Heart left ventricle (tissue), 16 donors: ENCODE measurements around the gene NPBWR2. TPM values are rescaled to one million over a fixed set of nuclear protein-coding genes. Genes with fewer than 3 reads are reported as not detected.
A peak's percentile ranks its signal among the peaks of the same experiment; 100 is the strongest.

Experiments used
- ATAC-seq, 4 donors: fragments of 200-7000 bp; cut with Tn5 transposase; one replicate each; pipeline ENCODE4 v1.9.1; 2020 to 2022; ENCODE audit warnings: moderate library complexity in 4 of 4, mild to moderate bottlenecking in 3 of 4, moderate number of reproducible peaks in 1 of 4
- DNase-seq, 5 donors: peaks; one replicate each; pipeline ENCODE4 v3.0.0-alpha.2; 2020
- H3K27ac ChIP-seq, 12 donors: fragments of 200-600 bp; sonication (generic) in 4 of 12; one replicate each; pipeline versions ENCODE4 v1.5.0 to v1.8.0; 2016 to 2022; ENCODE audit warnings: mild to moderate bottlenecking in 2 of 12
- H3K27me3 ChIP-seq, 9 donors: fragments of 200-600 bp; sonication (generic) in 2 of 9; one replicate each; pipeline versions ENCODE4 v1.5.1 to v1.8.0; 2016 to 2022; ENCODE audit warnings: mild to moderate bottlenecking in 3 of 9
- H3K36me3 ChIP-seq, 9 donors: fragments of 200-600 bp; sonication (generic) in 2 of 9; one replicate each; pipeline versions ENCODE4 v1.5.0 to v1.8.0; 2018 to 2022; ENCODE audit warnings: mild to moderate bottlenecking in 2 of 9
- H3K4me1 ChIP-seq, 12 donors: fragments of 200-600 bp; sonication (generic) in 4 of 12; one replicate each; pipeline versions ENCODE4 v1.5.0 to v1.8.0; 2016 to 2022; ENCODE audit warnings: mild to moderate bottlenecking in 3 of 12
- H3K4me3 ChIP-seq, 12 donors: fragments of 200-600 bp; sonication (generic) in 4 of 12; one replicate each; pipeline versions ENCODE4 v1.5.0 to v1.8.0; 2017 to 2022; ENCODE audit warnings: mild to moderate bottlenecking in 9 of 12, moderate library complexity in 4 of 12
- H3K9me3 ChIP-seq, 12 donors: fragments of 200-600 bp; sonication (generic) in 4 of 12; one replicate each; pipeline versions ENCODE4 v1.5.0 to v1.8.0; 2016 to 2022; ENCODE audit warnings: mild to moderate bottlenecking in 1 of 12
- POLR2A ChIP-seq, 2 donors: fragments of 450-650 bp; IDR thresholded peaks; one replicate each; pipeline ENCODE4 v1.6.1; 2017; ENCODE audit warnings: antibody characterized with exemption in 2 of 2, mild to moderate bottlenecking in 2 of 2, moderate library complexity in 2 of 2
- WGBS, 4 donors: extraction: QIAGEN DNeasy Blood & Tissue Kit in 2 of 4; methylation state at CpG; one replicate each; pipeline versions ENCODE4 v1.1.5 to v1.1.7; 2013 to 2018; 5-methylcytosine and 5-hydroxymethylcytosine counted together
- intact Hi-C, 10 donors: fragments of 100-400 bp; cut with DNase I; formaldehyde crosslinking; loops; one replicate each; pipeline versions ENCODE4 v1.11.1 to v1.14.2; 2022
- polyA plus RNA-seq, 2 donors: library from polyadenylated mRNA; stranded (reverse); fragments of 200-250 nt; gene quantifications; one replicate each; pipeline ENCODE4 v1.2.3, GENCODE V29; 2013
- total RNA-seq, 9 donors: library from RNA; depleted of rRNA in 2 of 9; stranded (reverse); fragments of >200 nt in 2 of 9; fragmentation: NEBNext Ultra II Directional in 3 of 9; extraction: Animal tissue kit (Norgen Biotek cat#: 25700) in 3 of 9; gene quantifications; one replicate each; pipeline versions ENCODE4 v1.1.0 to v1.2.4, GENCODE V29; 2016 to 2023
- TF ChIP-seq, protein P1 (sequence below), 12 donors: fragments of 200-600 bp; sonication (generic) in 4 of 12; IDR thresholded peaks; one replicate each; pipeline versions ENCODE4 v1.5.0 to v1.8.0; 2018 to 2022; ENCODE audit warnings: antibody characterized with exemption in 12 of 12, mild to moderate bottlenecking in 5 of 12
- donor health status: ischemic (EF 13 %, LVEDD 7.1; RV severe dilation, severe dysfunction).
- donor health status: healthy with polysubstance abuse.
- donor health status: DM: no; HTN: yes; CAD: no.
- donor health status: DM: no; HTN: no; CAD: no.
- donor health status: ischemic (EF 25% LVEDD 6.9; RV normal size, moderate dysfunction).
- donor health status: ischemic (EF 25% LVEDD 5.7; RV mildly dilated, moderate dysfunction).
- donor health status: healthy.
- donor health status: DM: yes; HTN: yes; CAD: no.
- donor health status: ischemic (EF 35%, LVEDD 5.7; RV mildly dilated, moderate dysfunction).
- donor health status: nonischemic (EF 11% LVEDD 7.7; RV severe dilation, severe dysfunction).
- donor health status: DM: yes; HTN: yes; CAD: no.
- donor health status: PGD.
- donor health status: ischemic (EF 29% LVEDD 5.4; RV normal size, mild dysfunction).
- donor health status: nonischemic (EF 23%, LVEDD 6.1; RV moderate dilation, normal function).

NPBWR2 gene
- total and polyA plus RNA-seq, 11 donors = not detected

DNA sequence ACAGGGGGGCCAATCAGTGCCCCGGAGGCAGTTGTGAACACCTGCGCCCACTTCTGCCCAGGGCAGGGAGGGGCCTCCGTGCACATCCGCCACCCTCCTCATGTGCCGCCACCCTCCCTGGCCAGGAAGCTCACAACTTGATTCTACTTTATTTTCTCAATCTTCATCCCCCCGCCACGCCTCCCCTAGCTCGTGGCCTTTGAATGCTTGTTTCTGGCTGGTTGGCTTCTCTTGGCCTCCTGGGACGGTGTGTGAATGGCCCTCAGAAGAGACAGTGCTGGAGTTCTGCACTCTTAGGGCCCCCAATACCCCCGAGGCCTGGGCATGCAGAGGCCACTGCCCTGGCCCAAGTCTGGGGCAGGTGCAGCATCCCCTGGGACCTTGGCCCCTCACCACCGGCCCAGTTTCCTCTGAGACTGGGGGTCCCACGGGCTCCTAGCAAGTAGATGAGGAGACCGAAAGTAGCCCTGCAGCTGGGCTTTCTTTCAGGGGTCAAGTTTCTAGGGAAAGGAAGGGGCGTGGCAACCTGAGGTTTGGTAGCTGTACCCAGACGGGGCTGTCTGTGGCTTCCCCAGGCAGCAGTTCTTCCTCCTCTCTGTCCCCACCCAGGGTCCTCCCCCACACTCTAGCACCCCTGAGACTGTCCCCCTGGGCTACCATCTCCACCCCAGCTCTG lies 29.4 kb downstream of the NPBWR2 start:
- Histone ChIP-seq H3K4me1 (peaks cover 0 to 47% (median 20%) of the 10 kb centered on the region in 12 donors), H3K36me3 (peaks cover 0 to 34% (median 10%) of the 10 kb centered on the region in 9 donors), H3K27ac (peak overlapping the region in 3 of 12 donors; percentile 81 to 95 (median 91)), H3K4me3 (peak overlapping the region in 11 of 12 donors; percentile 24 to 93 (median 82)), H3K9me3 (no peaks in the 10 kb centered on the region), H3K27me3 (no peaks in the 10 kb centered on the region)
- no peak for TF ChIP-seq POLR2A (IDR thresholded peaks at IDR 0.05)
- TF ChIP-seq, protein P1, sequence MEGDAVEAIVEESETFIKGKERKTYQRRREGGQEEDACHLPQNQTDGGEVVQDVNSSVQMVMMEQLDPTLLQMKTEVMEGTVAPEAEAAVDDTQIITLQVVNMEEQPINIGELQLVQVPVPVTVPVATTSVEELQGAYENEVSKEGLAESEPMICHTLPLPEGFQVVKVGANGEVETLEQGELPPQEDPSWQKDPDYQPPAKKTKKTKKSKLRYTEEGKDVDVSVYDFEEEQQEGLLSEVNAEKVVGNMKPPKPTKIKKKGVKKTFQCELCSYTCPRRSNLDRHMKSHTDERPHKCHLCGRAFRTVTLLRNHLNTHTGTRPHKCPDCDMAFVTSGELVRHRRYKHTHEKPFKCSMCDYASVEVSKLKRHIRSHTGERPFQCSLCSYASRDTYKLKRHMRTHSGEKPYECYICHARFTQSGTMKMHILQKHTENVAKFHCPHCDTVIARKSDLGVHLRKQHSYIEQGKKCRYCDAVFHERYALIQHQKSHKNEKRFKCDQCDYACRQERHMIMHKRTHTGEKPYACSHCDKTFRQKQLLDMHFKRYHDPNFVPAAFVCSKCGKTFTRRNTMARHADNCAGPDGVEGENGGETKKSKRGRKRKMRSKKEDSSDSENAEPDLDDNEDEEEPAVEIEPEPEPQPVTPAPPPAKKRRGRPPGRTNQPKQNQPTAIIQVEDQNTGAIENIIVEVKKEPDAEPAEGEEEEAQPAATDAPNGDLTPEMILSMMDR (IDR thresholded peaks at IDR 0.05) = no peak
- ATAC-seq (no peak), DNase-seq (no peak)
- intact Hi-C loops = no loop called here
- WGBS, 4 donors = 63 to 73% (median 68%) methylated on average over 13 to 15 of the region's 15 CpGs

DNA sequence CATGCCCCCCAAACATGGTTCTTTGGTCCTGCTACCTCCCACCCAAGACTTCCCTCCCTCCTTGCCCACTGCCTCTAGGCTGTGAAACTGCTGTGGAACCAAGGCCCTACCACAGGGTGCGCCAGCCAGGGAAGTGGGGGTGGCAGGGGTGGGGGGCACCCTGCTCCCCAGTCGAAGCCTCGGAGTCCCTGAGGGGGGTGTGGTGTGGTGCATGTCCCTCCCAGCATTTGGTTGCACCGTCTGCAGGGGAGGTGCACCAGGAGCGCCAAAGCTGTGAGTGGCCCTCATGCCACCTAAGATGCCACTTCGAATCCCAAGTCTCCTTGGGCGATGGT lies 29.9 kb downstream of the NPBWR2 start:
- TF ChIP-seq, protein P1 (IDR thresholded peaks at IDR 0.05) = no peak
- no peak for TF ChIP-seq POLR2A (IDR thresholded peaks at IDR 0.05)
- Histone ChIP-seq H3K4me3 (peak overlapping the region in 10 of 12 donors; percentile 9 to 93 (median 82)), H3K9me3 (no peaks in the 10 kb centered on the region), H3K4me1 (peaks cover 0 to 44% (median 19%) of the 10 kb centered on the region in 12 donors), H3K27ac (peak overlapping the region in 3 of 12 donors; percentile 27 to 95 (median 81)), H3K36me3 (peaks cover 0 to 35% (median 12%) of the 10 kb centered on the region in 9 donors), H3K27me3 (no peaks in the 10 kb centered on the region)
- intact Hi-C loops = no loop called here
- no peak for ATAC-seq
- no peak for DNase-seq
- WGBS, 4 donors = 79 to 100% (median 81%) methylated on average over 3 to 7 of the region's 7 CpGs

DNA sequence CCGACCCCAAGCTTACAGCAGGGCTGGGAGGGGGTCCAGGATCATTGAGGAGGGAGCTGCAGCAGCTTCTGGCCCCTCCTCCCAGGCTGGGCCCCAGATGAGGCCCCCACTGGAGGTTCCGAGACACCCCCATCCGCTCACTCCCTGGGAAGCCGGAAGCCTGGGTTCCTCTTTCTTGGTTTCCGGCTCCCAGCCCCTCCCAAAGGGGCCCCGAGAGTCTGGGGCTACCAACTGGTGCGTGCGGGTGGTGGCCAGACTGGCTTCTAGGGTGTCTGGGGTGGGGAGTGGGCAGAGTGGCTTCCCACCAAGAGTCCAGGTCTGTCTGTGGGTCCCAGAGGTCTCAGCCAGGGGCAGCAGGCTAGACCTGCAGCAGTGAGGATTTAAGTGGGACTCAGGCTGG lies 30.3 kb downstream of the NPBWR2 start:
- Histone ChIP-seq H3K4me3 (peak overlapping the region in 10 of 12 donors; percentile 9 to 93 (median 82)), H3K27ac (peak overlapping the region in 3 of 12 donors; percentile 27 to 95 (median 81)), H3K27me3 (no peaks in the 10 kb centered on the region), H3K4me1 (peaks cover 0 to 40% (median 19%) of the 10 kb centered on the region in 12 donors), H3K9me3 (no peaks in the 10 kb centered on the region), H3K36me3 (peaks cover 0 to 39% (median 12%) of the 10 kb centered on the region in 9 donors)
- ATAC-seq = no peak
- WGBS, 4 donors = 86 to 90% (median 88%) methylated on average over 3 to 8 of the region's 8 CpGs
- intact Hi-C loops = no loop called here
- peak in 1 of 5 donors; percentile 60 for DNase-seq
- TF ChIP-seq, protein P1 (IDR thresholded peaks at IDR 0.05) = no peak
- no peak for TF ChIP-seq POLR2A (IDR thresholded peaks at IDR 0.05)

DNA sequence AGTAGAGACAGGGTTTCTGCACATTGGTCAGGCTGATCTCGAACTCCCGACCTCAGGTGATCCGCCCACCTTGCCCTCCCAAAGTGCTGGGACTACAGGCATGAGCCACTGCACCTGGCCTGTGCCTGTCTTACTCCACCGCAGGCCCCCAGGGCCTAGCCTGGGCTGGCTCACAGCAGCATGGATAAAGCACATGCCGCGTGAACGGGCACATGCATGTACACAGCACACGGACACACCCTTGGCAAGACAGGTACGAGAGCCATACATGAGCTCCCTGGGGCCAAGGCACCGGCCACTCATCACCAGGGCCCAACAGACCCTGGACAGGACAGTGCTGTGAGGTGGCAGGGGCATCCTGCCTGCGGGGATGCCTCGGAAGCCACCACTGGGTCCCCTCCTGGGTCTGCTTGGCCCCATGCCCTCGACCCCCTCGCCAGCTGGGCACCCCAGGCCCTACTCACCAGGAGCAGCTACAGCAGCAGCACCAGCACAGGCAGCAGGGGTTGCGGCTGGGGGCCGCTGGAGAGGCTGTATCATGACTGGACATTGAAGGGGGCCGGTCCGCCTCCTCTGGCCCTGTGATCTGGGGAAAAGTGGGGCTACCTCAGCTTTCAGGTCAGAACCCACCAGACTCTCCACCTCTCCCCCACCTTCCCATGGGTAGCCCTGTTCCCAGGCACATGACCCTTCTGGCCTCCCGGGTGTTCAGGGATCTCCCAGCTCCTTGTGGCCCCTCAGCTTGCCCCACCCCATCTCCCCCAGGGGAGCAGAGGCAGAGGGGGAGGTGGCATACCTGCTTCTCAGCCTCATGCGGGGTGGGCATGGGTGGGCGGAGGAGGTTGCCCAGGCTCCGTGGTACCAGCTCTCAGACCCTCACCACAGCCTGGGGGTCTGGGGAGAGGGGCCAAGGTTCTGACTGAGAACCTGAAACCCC lies 31.0 kb downstream of the NPBWR2 start:
- Histone ChIP-seq H3K4me3 (peak overlapping the region in 8 of 12 donors; percentile 15 to 93 (median 80)), H3K9me3 (no peaks in the 10 kb centered on the region), H3K36me3 (peaks cover 0 to 43% (median 12%) of the 10 kb centered on the region in 9 donors), H3K4me1 (peaks cover 0 to 33% (median 18%) of the 10 kb centered on the region in 12 donors), H3K27ac (peak overlapping the region in 1 of 12 donors; percentile 95), H3K27me3 (no peaks in the 10 kb centered on the region)
- WGBS, 4 donors = 94 to 99% (median 94%) methylated on average over 7 to 22 of the region's 22 CpGs
- TF ChIP-seq, protein P1 (IDR thresholded peaks at IDR 0.05) = no peak
- no peak for TF ChIP-seq POLR2A (IDR thresholded peaks at IDR 0.05)
- ATAC-seq = no peak
- no peak for DNase-seq
- intact Hi-C loops = no loop called here
